Esophagus muscularis mucosa (tissue), 4 donors: ENCODE results near the gene PLEKHD1. TPM values are rescaled to one million over a fixed set of nuclear protein-coding genes. Genes with fewer than 3 reads are reported as not detected.

Experiments
- DNase-seq: peaks from one replicate; pipeline ENCODE4 v3.0.0-alpha.2; 2017; ENCODE audit errors: extremely low spot score
- H3K27ac ChIP-seq, 4 donors: fragments of 200-600 bp; sonication (generic); replicated peaks in 1 of 4; 1 replicate in 3 of 4; 2 replicates in 1 of 4; pipeline ENCODE4 v1.5.1; 2016 to 2019; ENCODE audit warnings: mild to moderate bottlenecking in 1 of 4
- H3K27me3 ChIP-seq, 4 donors: fragments of 200-600 bp; sonication (generic); one replicate each; pipeline versions ENCODE4 v1.5.1 to v1.6.0; 2016 to 2019
- H3K36me3 ChIP-seq, 4 donors: fragments of 200-600 bp; sonication (generic); one replicate each; pipeline ENCODE4 v1.5.1; 2016 to 2019
- H3K4me1 ChIP-seq, 4 donors: fragments of 200-600 bp; sonication (generic); one replicate each; pipeline ENCODE4 v1.5.1; 2016 to 2019
- H3K4me3 ChIP-seq, 4 donors: fragments of 200-600 bp; sonication (generic); 1 replicate in 2 of 4; 2 replicates in 2 of 4; pipeline ENCODE4 v1.5.1; 2016 to 2019; ENCODE audit warnings: mild to moderate bottlenecking in 4 of 4, moderate library complexity in 1 of 4
- H3K9me3 ChIP-seq, 4 donors: fragments of 200-600 bp; sonication (generic); 1 replicate in 3 of 4; 2 replicates in 1 of 4; pipeline ENCODE4 v1.5.1; 2016 to 2019
- EP300 ChIP-seq: sonication (generic); formaldehyde crosslinking; IDR thresholded peaks from one replicate; pipeline ENCODE4 v1.6.1; 2017; ENCODE audit warnings: antibody characterized with exemption
- POLR2A ChIP-seq: fragments of 450-650 bp; IDR thresholded peaks from one replicate; pipeline ENCODE4 v1.6.1; 2017; ENCODE audit warnings: antibody characterized with exemption, moderate library complexity, mild to moderate bottlenecking, low read depth
- POLR2AphosphoS5 ChIP-seq, 2 donors: sonication (generic); formaldehyde crosslinking; IDR thresholded peaks; one replicate each; pipeline ENCODE4 v1.6.1; 2017; ENCODE audit warnings: antibody characterized with exemption in 2 of 2
- WGBS: methylation state at CpG from one replicate; pipeline ENCODE4 v1.1.5; 2018; 5-methylcytosine and 5-hydroxymethylcytosine counted together
- intact Hi-C: fragments of 100-400 bp; cut with DNase I; formaldehyde crosslinking; loops from one replicate; pipeline ENCODE4 v1.15.1; 2023
- total RNA-seq, 4 donors: library from RNA; depleted of rRNA; stranded (reverse); fragments of >200 nt; gene quantifications; one replicate each; pipeline versions ENCODE4 v1.1.0 to v1.2.1, GENCODE V29; 2016
- TF ChIP-seq, protein P1 (sequence below), 3 experiments: fragments of 200-600 bp in 2 of 3; fragments of 450-650 bp in 1 of 3; sonication (generic) in 2 of 3; IDR thresholded peaks; one replicate each; pipeline ENCODE4 v1.5.1; 2017 to 2019; ENCODE audit warnings: antibody characterized with exemption in 3 of 3, mild to moderate bottlenecking in 2 of 3, moderate library complexity in 1 of 3

The PLEKHD1 gene
- total RNA-seq, 4 donors from 2014 or later, result 0.17 TPM; not detected in 3

DNA sequence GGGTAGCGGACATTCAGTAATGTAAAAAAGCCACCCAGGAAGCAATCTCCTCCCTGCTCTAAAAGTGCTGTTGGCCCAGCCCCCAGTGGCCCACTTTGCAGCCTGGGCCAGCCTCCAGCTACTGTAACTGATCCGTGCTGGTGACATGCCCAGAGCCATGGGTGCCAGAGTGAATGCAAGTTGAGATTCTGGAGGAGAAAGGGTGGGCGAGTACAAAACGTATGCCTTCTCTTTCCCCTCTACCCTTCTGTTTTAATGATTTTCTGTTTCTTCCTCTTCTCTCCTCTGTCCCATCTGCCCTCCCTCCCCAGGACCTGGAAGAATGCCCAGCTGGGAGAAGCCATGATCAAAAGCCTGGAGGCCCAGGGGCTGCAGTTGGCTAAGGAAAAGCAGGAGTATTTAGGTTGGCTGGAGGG lies 16.9 kb downstream of the PLEKHD1 start:
- Histone ChIP-seq H3K4me3 (no peak overlapping the region), H3K4me1 (peaks cover 6 to 19% (median 14%) of the 10 kb centered on the region in 4 donors), H3K27ac (no peak overlapping the region), H3K27me3 (no peaks in the 10 kb centered on the region), H3K9me3 (no peaks in the 10 kb centered on the region), H3K36me3 (no peaks in the 10 kb centered on the region)
- 26% methylated on average over 4 of the region's 4 CpGs for WGBS
- TF ChIP-seq POLR2AphosphoS5 (IDR thresholded peaks at IDR 0.05) (no peak), EP300 (no peak), POLR2A (no peak)
- TF ChIP-seq, protein P1, sequence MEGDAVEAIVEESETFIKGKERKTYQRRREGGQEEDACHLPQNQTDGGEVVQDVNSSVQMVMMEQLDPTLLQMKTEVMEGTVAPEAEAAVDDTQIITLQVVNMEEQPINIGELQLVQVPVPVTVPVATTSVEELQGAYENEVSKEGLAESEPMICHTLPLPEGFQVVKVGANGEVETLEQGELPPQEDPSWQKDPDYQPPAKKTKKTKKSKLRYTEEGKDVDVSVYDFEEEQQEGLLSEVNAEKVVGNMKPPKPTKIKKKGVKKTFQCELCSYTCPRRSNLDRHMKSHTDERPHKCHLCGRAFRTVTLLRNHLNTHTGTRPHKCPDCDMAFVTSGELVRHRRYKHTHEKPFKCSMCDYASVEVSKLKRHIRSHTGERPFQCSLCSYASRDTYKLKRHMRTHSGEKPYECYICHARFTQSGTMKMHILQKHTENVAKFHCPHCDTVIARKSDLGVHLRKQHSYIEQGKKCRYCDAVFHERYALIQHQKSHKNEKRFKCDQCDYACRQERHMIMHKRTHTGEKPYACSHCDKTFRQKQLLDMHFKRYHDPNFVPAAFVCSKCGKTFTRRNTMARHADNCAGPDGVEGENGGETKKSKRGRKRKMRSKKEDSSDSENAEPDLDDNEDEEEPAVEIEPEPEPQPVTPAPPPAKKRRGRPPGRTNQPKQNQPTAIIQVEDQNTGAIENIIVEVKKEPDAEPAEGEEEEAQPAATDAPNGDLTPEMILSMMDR (IDR thresholded peaks at IDR 0.05), result no peak
- DNase-seq, result no peak
- intact Hi-C loops, result no loop called here

DNA sequence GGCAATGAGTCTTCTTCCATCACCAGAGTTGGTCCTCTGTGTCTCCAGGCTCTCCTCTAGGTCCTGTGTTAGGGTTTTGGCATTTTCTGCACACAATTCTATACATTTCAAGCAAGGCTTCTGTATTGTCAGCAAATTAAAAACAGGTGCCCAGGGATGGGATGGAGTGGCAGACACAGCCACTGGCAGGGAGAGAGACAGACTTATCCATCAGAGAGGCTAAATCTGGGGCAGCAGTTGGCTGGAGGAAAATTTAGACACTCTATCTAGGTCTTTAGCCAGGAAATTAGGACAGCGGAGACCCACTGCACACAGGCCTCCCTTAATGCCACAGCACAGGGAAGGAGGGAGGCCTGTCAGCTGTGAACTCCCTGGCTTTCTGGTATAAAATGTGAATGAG lies 20.2 kb downstream of the PLEKHD1 start:
- 83% methylated on average over 1 of the region's 1 CpG for WGBS
- TF ChIP-seq POLR2AphosphoS5 (IDR thresholded peaks at IDR 0.05) (no peak), POLR2A (no peak), EP300 (no peak)
- TF ChIP-seq, protein P1 (IDR thresholded peaks at IDR 0.05), result no peak
- no peaks in the 10 kb centered on the region for H3K36me3 ChIP-seq
- no peaks in the 10 kb centered on the region for H3K9me3 ChIP-seq
- intact Hi-C loops, result no loop called here
- H3K4me3 ChIP-seq, result no peak overlapping the region
- H3K4me1 ChIP-seq, result peaks cover 6 to 19% (median 14%) of the 10 kb centered on the region in 4 donors
- no peaks in the 10 kb centered on the region for H3K27me3 ChIP-seq
- no peak for DNase-seq
- H3K27ac ChIP-seq, result no peak overlapping the region

DNA sequence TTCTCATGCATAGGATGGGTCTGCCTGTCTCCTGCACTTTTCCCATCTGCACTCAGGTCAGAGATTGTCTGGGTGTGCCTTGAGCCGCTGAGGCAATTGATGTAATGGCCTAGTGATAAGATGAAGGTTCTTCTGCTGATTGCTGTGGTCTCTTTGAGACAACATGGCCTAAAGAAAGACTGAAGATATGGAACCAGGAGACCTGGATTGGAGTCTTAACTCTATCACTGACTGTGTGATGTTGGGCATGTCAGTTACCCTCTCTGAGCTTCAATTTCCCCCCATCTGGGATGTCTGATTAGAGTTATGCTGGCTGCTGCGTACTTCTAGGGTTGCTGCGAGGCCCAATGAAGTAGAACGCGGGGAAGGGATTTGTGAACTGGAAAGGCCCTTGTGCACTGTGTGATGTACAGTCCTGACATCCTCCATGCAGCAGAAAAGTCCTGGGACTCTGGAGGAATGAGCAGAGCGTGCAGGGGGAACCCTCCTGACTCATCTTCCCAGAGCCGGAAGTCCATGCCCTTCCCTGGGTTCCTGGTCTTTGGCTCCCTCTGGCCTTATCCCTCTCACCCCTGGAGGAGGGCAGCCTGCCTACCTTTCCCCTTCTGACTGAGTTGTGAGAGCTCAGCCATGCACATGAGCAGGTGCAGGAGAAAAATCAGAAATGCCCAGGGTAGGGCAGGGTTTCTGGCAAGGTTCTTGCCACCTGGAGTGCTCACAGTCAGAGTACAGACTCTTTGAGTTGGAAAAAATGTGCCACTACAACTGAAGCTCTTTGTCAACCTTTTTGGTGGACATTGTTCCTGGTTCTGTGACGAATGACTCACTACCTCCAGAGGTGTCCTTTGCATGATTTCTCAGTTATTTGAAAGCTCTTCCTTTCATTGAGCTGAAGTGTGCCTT lies 21.1 kb downstream of the PLEKHD1 start:
- H3K36me3 ChIP-seq, result no peaks in the 10 kb centered on the region
- H3K27me3 ChIP-seq, result no peaks in the 10 kb centered on the region
- no peak overlapping the region for H3K27ac ChIP-seq
- H3K9me3 ChIP-seq, result no peaks in the 10 kb centered on the region
- WGBS, result 83% methylated on average over 8 of the region's 8 CpGs
- DNase-seq, result no peak
- TF ChIP-seq EP300, result no peak
- TF ChIP-seq POLR2AphosphoS5 (IDR thresholded peaks at IDR 0.05), result no peak
- TF ChIP-seq POLR2A, result no peak
- TF ChIP-seq, protein P1 (IDR thresholded peaks at IDR 0.05), result no peak
- peaks cover 6 to 17% (median 14%) of the 10 kb centered on the region in 4 donors for H3K4me1 ChIP-seq
- intact Hi-C loops, result no loop called here
- no peak overlapping the region for H3K4me3 ChIP-seq

DNA sequence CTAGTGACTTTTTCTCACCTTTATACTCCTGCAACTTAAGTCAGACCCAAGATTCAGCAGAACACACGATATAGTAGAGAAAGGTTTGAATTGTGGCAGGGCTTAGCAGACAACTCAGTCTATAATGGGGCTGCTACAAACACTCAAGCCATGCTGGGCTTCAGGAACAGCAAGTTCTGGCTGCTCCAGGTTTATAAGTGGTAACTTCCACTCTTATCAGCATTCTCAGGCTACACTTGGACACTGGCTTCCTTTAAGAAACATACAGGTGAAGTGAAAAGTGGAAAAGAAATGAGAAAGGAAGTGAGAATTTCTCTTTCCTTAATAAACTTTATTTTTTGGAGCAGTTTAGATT lies 21.7 kb downstream of the PLEKHD1 start:
- intact Hi-C loops, result no loop called here
- no peaks in the 10 kb centered on the region for H3K36me3 ChIP-seq
- H3K4me3 ChIP-seq, result no peak overlapping the region
- no peaks in the 10 kb centered on the region for H3K9me3 ChIP-seq
- H3K4me1 ChIP-seq, result peaks cover 6 to 11% (median 8%) of the 10 kb centered on the region in 4 donors
- no peak overlapping the region for H3K27ac ChIP-seq
- no peak for DNase-seq
- WGBS, result 79% methylated on average over 1 of the region's 1 CpG
- TF ChIP-seq, protein P1 (IDR thresholded peaks at IDR 0.05), result no peak
- TF ChIP-seq POLR2A (no peak), EP300 (no peak), POLR2AphosphoS5 (IDR thresholded peaks at IDR 0.05) (no peak)
- no peaks in the 10 kb centered on the region for H3K27me3 ChIP-seq
